NT2/D1 (cell line): Measurements from ENCODE around the gene SLC7A5.
"Not testable (repeated sequence)": the region's sequence is repeated elsewhere in the genome, so short reads cannot be mapped to it uniquely, and the experiment has no call there.

Source experiments
- DNase-seq: peaks from one replicate; pipeline ENCODE4 v3.0.0-alpha.2; 2011; ENCODE audit warnings: low read depth, low spot score
- H3K27me3 ChIP-seq: 2 replicates; pipeline ENCODE4 v1.6.0; 2011; ENCODE audit warnings: mild to moderate bottlenecking; ENCODE audit not compliant: insufficient read length, insufficient read depth
- H3K36me3 ChIP-seq: 2 replicates; pipeline ENCODE4 v1.6.1; 2011; ENCODE audit warnings: mild to moderate bottlenecking, low read length, mixed read lengths; ENCODE audit not compliant: insufficient read depth, insufficient read length
- H3K4me1 ChIP-seq: 2 replicates; pipeline ENCODE4 v1.5.1; 2011; ENCODE audit not compliant: insufficient read depth, insufficient read length
- H3K4me3 ChIP-seq: 2 replicates; pipeline ENCODE4 v1.5.1; 2011; ENCODE audit warnings: low read depth; ENCODE audit not compliant: insufficient read length
- H3K9ac ChIP-seq: 2 replicates; pipeline ENCODE4 v1.6.0; 2011; ENCODE audit warnings: low read depth; ENCODE audit not compliant: insufficient read length
- H3K9me3 ChIP-seq: 2 replicates; pipeline ENCODE4 v1.5.1; 2011; ENCODE audit warnings: mild to moderate bottlenecking, low read length; ENCODE audit not compliant: insufficient read depth
- SUZ12 ChIP-seq: IDR thresholded peaks from 2 replicates; pipeline ENCODE4 v1.6.1; 2011; ENCODE audit not compliant: insufficient read length, insufficient read depth; ENCODE audit errors: extremely low read depth
- YY1 ChIP-seq: IDR thresholded peaks from 2 replicates; pipeline ENCODE4 v1.6.1; 2011; ENCODE audit not compliant: insufficient read length, insufficient read depth
- ZNF274 ChIP-seq: IDR thresholded peaks from 2 replicates; pipeline ENCODE4 v1.6.1; 2011; ENCODE audit warnings: mild to moderate bottlenecking, low read depth, low read length

SLC7A5 gene

DNA sequence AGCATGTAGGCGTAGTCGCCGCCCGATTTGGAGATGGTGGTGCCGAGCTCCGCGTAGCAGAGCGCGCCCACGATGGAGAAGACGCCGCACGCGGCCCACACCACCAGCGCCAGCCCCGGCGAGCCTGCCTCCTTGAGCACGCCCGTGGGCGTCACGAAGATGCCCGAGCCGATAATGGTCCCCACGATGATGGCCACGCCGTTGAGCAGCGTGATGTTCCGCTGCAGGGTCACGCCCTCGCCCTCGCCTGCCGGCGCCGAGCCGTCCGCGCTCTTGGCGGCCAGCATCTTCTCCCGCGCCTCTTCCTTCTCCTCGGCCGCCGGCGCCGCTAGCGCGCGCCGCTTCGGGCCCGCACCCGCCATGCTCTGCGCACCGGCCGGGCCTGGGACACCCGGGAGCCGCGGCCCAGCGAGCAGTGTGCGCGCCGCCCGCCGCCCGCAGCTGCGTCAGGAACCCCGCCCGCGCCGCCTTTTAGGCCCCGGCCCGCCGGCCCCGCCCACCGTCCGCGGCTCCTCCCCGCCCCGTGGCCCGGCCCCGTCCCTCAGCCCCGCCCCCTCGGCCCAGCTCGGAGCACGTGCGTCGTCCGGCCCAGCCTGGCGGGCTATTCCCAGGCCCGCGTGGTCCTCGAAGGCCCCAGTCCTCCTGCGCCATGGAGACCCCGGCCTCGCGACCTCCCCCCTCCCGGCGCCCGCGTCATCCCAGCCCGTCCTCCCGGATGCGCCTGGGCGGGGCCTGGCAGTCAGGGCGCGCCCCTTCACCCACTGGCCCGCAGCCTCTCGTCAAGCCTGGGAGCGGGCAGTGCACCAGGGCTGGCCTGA, at the start of gene SLC7A5:
SLC7A5 (minus strand) TSS at position 447 of the 818 bp plus-strand sequence; CDS start at position 362, 85 bp downstream.
- peaks cover 12% of the 10 kb centered on the region for H3K4me1 ChIP-seq
- DNase-seq: peak; percentile 62

DNA sequence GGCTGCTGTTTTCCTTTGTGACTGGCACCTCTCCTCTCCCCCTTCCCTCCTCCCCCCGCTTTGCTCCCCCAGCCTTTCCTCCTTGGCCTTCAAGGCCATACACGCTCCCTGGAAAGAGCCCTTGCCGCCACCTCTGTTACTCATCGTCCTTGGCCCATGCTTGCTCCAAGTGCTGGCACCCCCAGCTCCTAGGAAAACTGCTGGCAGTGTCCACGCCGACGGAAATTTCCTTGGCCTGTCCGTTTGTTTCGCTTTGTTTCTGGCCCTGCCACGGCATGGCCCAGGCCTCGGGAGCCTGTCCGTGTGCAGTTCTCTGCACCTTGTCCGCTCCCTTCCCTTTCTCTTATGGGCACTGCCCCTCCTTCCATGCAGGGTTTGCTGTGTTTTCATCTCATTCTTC, 49.0 kb upstream of the SLC7A5 start:
- H3K9ac ChIP-seq: no peak overlapping the region
- no peak overlapping the region for H3K4me3 ChIP-seq
- TF ChIP-seq YY1 (no peak), SUZ12 (no peak), ZNF274 (no peak)
- H3K4me1 ChIP-seq: peaks cover 13% of the 10 kb centered on the region
- no peaks in the 10 kb centered on the region for H3K9me3 ChIP-seq
- H3K36me3 ChIP-seq: no peaks in the 10 kb centered on the region
- H3K27me3 ChIP-seq: no peaks in the 10 kb centered on the region
- no peak for DNase-seq

More for the DNA sequence above, at the start of gene SLC7A5:
- H3K9me3 ChIP-seq, H3K27me3 ChIP-seq: not testable (repeated sequence)
- Histone ChIP-seq H3K4me3 (peak within 1 kb of the TSS; percentile 93), H3K9ac (peak within 1 kb of the TSS; percentile 95), H3K36me3 (peaks cover 43% of the 10 kb centered on the region)

DNA sequence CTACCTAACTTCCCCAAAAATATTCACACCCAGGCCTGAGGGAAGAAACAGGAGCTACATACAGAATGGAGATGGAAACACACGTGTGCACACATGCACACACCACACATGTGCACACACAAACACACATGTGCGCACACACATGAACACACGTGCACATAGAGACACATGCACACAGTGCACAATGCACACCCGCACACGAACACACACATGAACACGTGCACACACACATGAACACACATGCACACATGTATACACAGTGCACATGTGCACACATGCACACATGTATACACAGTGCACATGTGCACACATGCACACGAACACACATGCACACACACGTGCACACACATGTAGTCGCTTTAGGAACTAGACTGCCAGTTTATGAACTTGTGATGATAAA, 48.2 kb upstream of the SLC7A5 start:
- Histone ChIP-seq H3K27me3 (no peaks in the 10 kb centered on the region), H3K9me3 (no peaks in the 10 kb centered on the region)
- TF ChIP-seq YY1 (no peak), SUZ12 (no peak), ZNF274 (no peak)

DNA sequence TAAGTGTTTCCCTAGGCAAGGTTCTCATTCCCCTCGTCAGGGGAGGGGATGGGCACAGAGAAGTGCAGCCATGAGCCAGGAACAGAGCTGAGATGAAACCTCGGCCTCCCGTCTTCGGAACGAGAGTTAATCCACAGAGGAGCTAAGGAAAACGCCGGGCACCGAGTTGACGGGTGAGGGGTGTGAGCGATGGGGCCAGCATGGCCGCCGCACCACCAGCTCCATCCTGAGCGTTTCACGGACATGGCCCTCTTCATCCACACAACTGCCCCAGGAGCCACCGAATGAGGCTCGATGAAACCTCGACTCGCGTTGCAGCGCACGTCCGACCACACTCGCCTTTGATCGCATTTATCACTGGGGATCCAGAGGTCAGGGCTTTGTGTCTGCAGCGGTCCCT, 45.5 kb upstream of the SLC7A5 start:
- Histone ChIP-seq H3K9me3 (no peaks in the 10 kb centered on the region), H3K4me3 (no peak overlapping the region), H3K9ac (no peak overlapping the region), H3K4me1 (peaks cover 10% of the 10 kb centered on the region), H3K36me3 (no peaks in the 10 kb centered on the region), H3K27me3 (peaks cover 3% of the 10 kb centered on the region)
- no peak for DNase-seq
- TF ChIP-seq ZNF274 (no peak), SUZ12 (no peak), YY1 (no peak)

More for the DNA sequence above, 48.2 kb upstream of the SLC7A5 start:
- H3K4me1 ChIP-seq: peaks cover 13% of the 10 kb centered on the region
- H3K4me3 ChIP-seq: no peak overlapping the region
- DNase-seq: no peak
- H3K36me3 ChIP-seq: no peaks in the 10 kb centered on the region
- H3K9ac ChIP-seq: no peak overlapping the region

DNA sequence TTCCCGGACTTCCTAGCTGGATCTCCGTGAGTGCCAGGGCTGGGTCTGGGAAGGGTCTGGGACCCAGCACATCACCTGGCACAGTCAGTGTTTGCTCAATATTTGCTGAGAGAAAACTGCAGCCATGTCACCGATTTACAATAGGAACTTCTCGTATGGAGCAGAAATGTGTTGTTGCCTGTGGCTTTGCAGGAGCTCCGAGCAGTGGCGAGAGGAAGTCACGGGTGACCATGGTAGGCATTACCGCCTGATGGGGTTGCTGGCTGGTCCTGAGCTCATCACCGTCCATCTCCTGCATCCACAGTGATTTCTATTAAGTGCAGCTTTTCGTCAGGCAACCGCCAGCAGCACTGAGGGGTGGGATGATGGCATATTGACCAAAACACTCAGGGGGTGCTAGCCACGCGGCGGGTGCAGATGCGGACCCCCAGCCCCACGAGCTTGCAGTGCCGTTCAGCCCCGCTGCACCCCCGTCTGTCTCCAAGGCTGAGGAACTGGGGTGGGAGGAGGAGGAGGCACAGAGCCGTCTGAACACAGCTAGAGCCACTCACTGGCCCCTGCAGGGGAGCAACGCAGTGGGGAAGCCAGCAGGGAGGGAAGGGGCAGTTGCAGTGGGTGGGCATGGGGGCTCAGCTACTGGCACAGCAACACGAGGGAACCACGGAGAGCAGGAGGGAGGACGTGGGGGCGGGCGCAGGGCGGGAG, 44.9 kb upstream of the SLC7A5 start:
- H3K4me1 ChIP-seq, H3K9ac ChIP-seq, H3K36me3 ChIP-seq, DNase-seq, H3K27me3 ChIP-seq, H3K9me3 ChIP-seq, H3K4me3 ChIP-seq: not testable (repeated sequence)

DNA sequence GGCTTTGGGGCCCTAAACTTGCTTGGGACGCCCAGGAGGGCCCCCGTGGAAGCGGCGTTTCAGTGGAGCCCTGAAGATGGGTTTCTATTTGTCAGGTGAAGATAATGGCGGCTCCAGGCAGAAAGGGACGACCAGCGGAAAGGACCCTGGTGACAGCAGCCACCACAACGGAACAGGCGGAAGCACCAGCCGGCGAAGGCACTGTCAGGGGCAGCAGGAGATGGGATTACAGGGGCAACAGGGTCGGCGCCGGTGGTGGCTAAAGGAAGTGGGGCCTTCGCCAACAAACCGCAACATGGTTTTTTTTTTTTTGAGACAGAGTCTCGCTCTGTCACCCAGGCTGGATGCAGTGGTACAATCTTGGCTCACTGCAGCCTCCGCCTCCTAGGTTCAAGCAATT, 43.4 kb upstream of the SLC7A5 start:
- H3K27me3 ChIP-seq: peaks cover 20% of the 10 kb centered on the region
- not testable (repeated sequence) for DNase-seq

DNA sequence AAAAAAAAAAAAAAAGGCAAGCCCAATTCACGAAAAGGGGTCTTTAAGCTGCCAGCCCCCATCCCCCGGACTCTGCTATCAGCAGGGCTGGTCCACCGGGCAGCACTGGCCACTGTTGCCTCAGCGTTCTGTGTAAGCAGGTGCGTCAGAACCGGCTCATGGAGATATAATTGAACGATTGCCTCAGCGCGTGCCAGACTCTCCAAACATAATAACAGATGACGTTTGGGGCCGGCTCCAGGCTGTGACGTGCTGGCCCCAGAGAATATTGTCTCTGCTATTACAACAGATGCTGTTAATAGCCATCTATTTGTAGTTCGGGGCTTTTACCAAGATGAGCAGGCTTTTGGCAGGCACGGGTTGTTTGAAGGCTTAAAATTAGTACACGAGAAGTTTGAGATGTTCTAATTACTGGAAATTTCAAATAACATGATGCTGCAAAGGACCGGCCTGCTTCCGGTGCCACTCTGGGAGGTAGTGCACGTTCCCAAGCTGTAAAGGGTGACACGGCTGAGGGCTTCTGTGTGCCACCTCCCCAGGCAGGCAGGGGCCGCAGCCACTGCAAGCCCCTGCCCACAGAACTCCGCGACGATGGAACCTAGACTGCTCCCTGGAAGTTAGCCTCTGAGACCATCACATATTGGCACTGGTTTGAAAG, 41.9 kb upstream of the SLC7A5 start:
- not testable (repeated sequence) for H3K4me1 ChIP-seq, H3K36me3 ChIP-seq, H3K4me3 ChIP-seq, DNase-seq, H3K9me3 ChIP-seq, H3K9ac ChIP-seq
- peaks cover 20% of the 10 kb centered on the region for H3K27me3 ChIP-seq

More for the DNA sequence above, 43.4 kb upstream of the SLC7A5 start:
- not testable (repeated sequence) for H3K9me3 ChIP-seq, H3K36me3 ChIP-seq, H3K4me1 ChIP-seq, H3K9ac ChIP-seq, H3K4me3 ChIP-seq

DNA sequence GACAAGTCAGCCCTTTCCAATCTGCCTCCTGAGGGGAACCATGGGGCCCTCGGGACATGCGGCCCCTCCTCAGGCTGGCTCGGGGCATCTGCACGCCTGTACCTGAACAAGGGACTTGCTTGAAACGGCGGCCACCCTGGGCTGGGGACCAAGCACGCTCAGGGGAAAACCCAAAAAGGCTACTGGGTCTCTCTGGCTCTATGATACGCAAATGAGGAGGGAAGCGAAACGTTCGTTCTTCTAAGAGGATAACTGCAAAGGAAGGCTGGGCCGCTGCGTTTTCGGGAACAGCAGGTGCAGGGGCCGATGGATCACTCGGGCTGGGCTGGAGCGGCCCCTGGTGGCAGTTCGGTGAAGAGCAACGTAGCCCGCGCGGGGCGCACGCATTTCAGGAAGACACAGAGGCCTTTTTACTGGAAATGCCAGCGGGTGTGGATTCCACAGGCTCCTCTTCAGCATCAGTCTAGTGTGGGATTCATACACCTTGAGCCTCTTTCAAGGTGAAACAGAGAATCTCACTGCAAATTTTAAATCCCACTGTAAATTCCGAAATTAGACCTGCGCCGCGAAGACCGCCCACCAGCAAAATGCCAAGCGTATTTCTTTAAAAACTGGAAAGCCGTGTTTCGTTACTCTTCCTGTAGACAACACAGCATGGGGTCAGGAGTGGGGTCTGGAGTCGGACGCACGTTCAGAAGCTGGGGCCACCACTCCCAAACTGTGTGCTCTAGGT, 40.1 kb upstream of the SLC7A5 start:
- H3K9me3 ChIP-seq, H3K4me1 ChIP-seq, H3K36me3 ChIP-seq, H3K4me3 ChIP-seq, H3K9ac ChIP-seq: not testable (repeated sequence)
- peak; percentile 51 for DNase-seq
- peaks cover 20% of the 10 kb centered on the region for H3K27me3 ChIP-seq

DNA sequence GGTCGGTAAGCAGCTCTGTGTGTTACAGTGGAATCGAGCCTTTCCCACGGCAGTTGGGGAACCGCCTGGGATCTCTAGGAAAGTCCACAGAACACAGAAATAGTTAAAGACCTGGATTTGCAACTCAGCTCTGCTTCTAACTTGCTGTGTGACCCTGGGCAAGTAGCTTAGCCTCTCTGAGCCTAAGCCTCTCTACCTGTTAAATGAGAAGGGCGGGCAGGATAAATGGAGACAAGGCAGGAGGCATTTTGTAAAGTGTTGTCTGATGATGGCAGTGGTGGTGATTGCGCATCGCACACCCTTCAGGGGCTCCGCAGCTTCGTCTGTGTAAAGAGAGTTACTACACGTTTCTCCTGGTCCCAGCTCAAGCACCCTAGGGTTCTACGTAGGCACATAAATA, 38.8 kb upstream of the SLC7A5 start:
- not testable (repeated sequence) for H3K4me1 ChIP-seq, H3K9me3 ChIP-seq, H3K9ac ChIP-seq, H3K36me3 ChIP-seq, DNase-seq, H3K4me3 ChIP-seq
- peaks cover 20% of the 10 kb centered on the region for H3K27me3 ChIP-seq

DNA sequence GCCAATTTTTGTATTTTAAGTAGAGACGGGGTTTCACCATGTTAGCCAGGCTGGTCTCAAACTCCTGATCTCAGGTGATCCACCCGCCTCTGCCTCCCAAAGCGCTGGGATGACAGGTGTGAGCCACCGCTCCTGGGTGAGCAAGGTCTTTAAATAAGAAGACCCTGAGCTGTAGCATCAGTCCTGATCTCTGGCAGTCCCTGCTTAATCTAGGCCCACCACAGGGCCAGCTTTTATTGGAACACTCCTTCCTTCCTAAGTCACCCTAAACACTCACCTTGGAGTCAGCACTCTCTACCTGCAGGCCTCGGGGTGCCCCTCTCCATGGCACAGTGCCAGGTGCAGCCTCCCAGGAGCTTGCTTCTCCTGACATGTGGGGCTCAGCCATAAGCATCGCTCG, 36.2 kb upstream of the SLC7A5 start:
- peaks cover 20% of the 10 kb centered on the region for H3K27me3 ChIP-seq
- not testable (repeated sequence) for H3K36me3 ChIP-seq, H3K4me1 ChIP-seq, H3K4me3 ChIP-seq, H3K9me3 ChIP-seq, DNase-seq, H3K9ac ChIP-seq
